MCF 10A (cell line): Measurements from ENCODE around the gene ITGA2B. TPM values are rescaled to one million over a fixed set of nuclear protein-coding genes. Genes with fewer than 3 reads are reported as not detected.

Source experiments
- BruUV-seq: library from RNA; stranded (reverse); fragments of 400-500 nt; replicated peaks from 2 replicates; lab custom pipeline; 2021; lab: Mats Ljungman, UMichigan
- CTCF ChIA-PET: fragments of 300-600 bp; sonication (Branson Sonifier 250); formaldehyde crosslinking; extraction: SDS; loops from one replicate; lab custom pipeline; 2021; ENCODE audit warnings: antibody characterized with exemption, inconsistent platforms; lab: Yijun Ruan, JAX
- POLR2A ChIA-PET: fragments of 300-600, 350-650 bp; sonication (Branson Sonifier 250); formaldehyde crosslinking; extraction: SDS; loops from one replicate; lab custom pipeline; 2020; ENCODE audit warnings: antibody characterized with exemption, inconsistent platforms; lab: Yijun Ruan, JAX
- DNase-seq: peaks from one replicate; pipeline ENCODE4 v3.0.0-alpha.2; 2018; ENCODE audit not compliant: unreplicated experiment
- H3K27ac Mint-ChIP-seq: one replicate; pipeline ENCODE4 v1.8.0; 2022; ENCODE audit warnings: mild to moderate bottlenecking, low read depth, mixed read lengths; ENCODE audit not compliant: unreplicated experiment
- H3K27me3 Mint-ChIP-seq: one replicate; pipeline ENCODE4 v1.8.0; 2022; ENCODE audit warnings: mixed read lengths; ENCODE audit not compliant: insufficient read depth, unreplicated experiment
- H3K36me3 Mint-ChIP-seq: one replicate; pipeline ENCODE4 v1.8.0; 2022; ENCODE audit warnings: mild to moderate bottlenecking, moderate library complexity, mixed read lengths; ENCODE audit not compliant: insufficient read depth, unreplicated experiment
- H3K4me1 Mint-ChIP-seq: one replicate; pipeline ENCODE4 v1.8.0; 2022; ENCODE audit warnings: mixed read lengths; ENCODE audit not compliant: insufficient read depth, unreplicated experiment
- H3K4me3 Mint-ChIP-seq: one replicate; pipeline ENCODE4 v1.8.0; 2022; ENCODE audit warnings: mild to moderate bottlenecking, moderate library complexity, mixed read lengths; ENCODE audit not compliant: unreplicated experiment
- H3K9me3 Mint-ChIP-seq: one replicate; pipeline ENCODE4 v1.8.0; 2022; ENCODE audit warnings: mixed read lengths; ENCODE audit not compliant: unreplicated experiment
- intact Hi-C: fragments of 100-400 bp; cut with micrococcal nuclease; formaldehyde crosslinking; loops from 2 replicates; pipeline ENCODE4 v1.14.1; 2022
- total RNA-seq: library from RNA; stranded (reverse); gene quantifications from 2 replicates; pipeline ENCODE4 v1.2.3, GENCODE V29; 2022
- TF ChIP-seq, protein P1 (sequence below): fragments of 200-600 bp; IDR thresholded peaks from one replicate; pipeline ENCODE4 v1.8.0; 2022; ENCODE audit warnings: antibody characterized with exemption, mild to moderate bottlenecking; ENCODE audit not compliant: unreplicated experiment

The ITGA2B gene
- total RNA-seq, 1 experiment from 2014 or later, result 0.12 TPM

DNA sequence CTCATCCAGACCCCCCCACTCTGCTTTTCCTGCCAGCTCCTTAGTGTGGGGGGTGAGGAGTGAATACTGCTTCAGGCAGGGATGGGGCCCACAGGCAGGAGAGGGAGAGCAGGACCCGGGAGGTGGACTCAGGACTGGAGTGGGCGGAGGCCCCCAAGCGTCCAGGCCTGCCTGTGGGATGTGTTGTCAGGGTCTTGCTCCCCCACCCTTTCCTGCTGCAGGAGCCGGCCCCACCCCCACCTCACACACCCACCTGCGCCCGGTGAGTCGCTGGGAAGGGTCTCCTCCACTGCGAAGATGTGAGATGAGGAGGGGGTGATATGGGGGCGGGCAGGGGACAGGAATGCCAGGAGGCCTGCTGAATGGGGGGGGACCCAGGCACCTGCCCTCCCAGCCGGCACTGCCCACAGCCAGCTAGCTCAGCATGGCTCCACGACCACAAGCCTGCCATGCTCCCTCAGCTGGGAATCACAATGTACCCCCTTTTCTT is 26.9 kb downstream of the ITGA2B start:
- BruUV-seq, result no TSS peak
- H3K27ac Mint-ChIP-seq, result no peak overlapping the region
- no peak overlapping the region for H3K4me3 Mint-ChIP-seq
- intact Hi-C loops, result no loop called here
- H3K27me3 Mint-ChIP-seq, result peaks cover 29% of the 10 kb centered on the region
- no peaks in the 10 kb centered on the region for H3K9me3 Mint-ChIP-seq
- no peak for DNase-seq
- H3K4me1 Mint-ChIP-seq, result no peaks in the 10 kb centered on the region
- TF ChIP-seq, protein P1, sequence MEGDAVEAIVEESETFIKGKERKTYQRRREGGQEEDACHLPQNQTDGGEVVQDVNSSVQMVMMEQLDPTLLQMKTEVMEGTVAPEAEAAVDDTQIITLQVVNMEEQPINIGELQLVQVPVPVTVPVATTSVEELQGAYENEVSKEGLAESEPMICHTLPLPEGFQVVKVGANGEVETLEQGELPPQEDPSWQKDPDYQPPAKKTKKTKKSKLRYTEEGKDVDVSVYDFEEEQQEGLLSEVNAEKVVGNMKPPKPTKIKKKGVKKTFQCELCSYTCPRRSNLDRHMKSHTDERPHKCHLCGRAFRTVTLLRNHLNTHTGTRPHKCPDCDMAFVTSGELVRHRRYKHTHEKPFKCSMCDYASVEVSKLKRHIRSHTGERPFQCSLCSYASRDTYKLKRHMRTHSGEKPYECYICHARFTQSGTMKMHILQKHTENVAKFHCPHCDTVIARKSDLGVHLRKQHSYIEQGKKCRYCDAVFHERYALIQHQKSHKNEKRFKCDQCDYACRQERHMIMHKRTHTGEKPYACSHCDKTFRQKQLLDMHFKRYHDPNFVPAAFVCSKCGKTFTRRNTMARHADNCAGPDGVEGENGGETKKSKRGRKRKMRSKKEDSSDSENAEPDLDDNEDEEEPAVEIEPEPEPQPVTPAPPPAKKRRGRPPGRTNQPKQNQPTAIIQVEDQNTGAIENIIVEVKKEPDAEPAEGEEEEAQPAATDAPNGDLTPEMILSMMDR, result no peak
- H3K36me3 Mint-ChIP-seq, result peaks cover 6% of the 10 kb centered on the region
- ChIA-PET CTCF (interaction anchor here (0.6 to 2.1 kb wide), 9 partner anchors 9 to 141 kb away, joined by 3 to 8 read pairs (median 4); no protein-coding TSS in a partner anchor), POLR2A (interaction anchor here (1.1 to 1.7 kb wide), 2 partner anchors 141 to 177 kb away, joined by 4 to 8 read pairs; partner anchors contain the start of gene TMUB2)

DNA sequence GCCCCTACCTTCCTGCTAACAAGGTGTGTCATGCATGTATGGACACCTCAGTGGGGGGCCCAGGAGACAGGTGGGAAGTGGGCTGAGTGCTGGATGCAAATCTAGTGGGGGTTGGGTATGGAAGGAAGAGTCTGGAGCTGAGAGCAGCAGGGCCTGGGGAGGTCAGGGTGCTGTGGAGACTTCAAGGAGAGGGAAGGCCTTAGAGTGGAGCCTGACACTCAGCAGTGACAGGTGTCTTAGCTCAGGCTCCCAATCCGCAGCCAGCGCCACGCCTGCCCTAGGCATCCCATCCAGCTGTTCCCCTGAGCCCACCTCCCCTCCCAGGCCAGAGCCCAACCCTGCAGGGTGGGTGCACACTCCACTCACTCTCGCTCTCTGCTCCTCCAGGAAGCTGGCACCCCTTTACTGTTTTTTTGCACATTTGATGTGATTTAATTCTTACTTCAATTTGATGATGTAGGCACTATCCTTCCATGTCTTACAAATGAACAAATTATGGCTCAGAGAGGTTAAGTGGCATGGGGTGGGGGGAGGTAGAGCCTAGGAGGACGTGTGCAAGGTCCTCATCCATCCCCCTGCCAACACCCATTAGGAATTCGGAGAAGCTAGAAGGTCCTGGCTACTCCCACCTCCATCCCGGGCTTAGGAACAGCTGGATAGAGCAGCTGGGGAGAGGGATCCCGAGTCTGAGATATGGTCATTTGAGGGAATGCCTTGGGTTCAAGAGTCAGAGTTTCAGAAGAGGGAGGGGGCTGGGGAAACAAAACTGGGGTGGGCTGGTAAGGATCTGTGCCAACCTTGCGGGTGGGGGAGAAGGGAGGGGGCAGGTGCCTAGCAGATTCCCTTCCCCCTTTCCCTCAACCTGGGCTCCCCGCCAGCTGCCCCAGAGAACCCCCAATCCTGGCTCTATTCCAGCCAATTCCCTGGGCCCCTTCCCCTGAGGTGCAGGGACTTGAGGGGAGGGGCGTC is 27.9 kb downstream of the ITGA2B start:
- Mint-ChIP-seq H3K4me3 (no peak overlapping the region), H3K36me3 (peaks cover 6% of the 10 kb centered on the region), H3K27me3 (peaks cover 20% of the 10 kb centered on the region), H3K4me1 (no peaks in the 10 kb centered on the region), H3K27ac (no peak overlapping the region), H3K9me3 (no peaks in the 10 kb centered on the region)
- intact Hi-C loops, result no loop called here
- no peak for DNase-seq
- BruUV-seq, result no TSS peak
- TF ChIP-seq, protein P1, result no peak
- ChIA-PET POLR2A (interaction anchor here (0.9 to 1.7 kb wide), 2 partner anchors 142 to 176 kb away, joined by 3 to 8 read pairs; partner anchors contain the start of genes GPATCH8 and TMUB2), CTCF (interaction anchor here (0.6 to 2.1 kb wide), 4 partner anchors 10 to 258 kb away, joined by 3 to 8 read pairs (median 4); no protein-coding TSS in a partner anchor)

DNA sequence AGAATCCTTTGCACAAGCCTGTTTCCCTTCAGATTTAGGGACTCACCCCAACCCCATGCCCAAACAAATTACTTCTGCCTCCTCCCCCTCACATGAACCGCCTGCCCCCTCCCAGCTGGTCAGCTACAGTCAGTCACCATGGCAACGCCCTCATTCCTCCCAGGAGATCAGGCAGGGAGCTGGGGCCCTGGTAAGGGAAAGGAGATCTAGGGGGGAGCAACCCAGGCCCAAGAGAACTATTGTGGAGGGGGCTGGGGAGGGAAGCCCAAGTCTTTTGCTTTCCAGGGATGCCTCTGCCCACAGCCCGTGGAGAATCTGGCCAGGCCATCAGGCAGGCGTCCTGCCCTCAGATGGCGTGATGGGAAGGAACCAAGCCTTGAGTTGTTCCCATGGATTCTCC is 28.6 kb downstream of the ITGA2B start:
- no peaks in the 10 kb centered on the region for H3K9me3 Mint-ChIP-seq
- TF ChIP-seq, protein P1, result no peak
- H3K4me3 Mint-ChIP-seq, result no peak overlapping the region
- intact Hi-C loops, result no loop called here
- no peak for DNase-seq
- no peak overlapping the region for H3K27ac Mint-ChIP-seq
- no peaks in the 10 kb centered on the region for H3K4me1 Mint-ChIP-seq
- CTCF ChIA-PET, result interaction anchor here (0.6 kb wide), 1 partner anchor 12 kb away, joined by 3 read pairs; no protein-coding TSS in a partner anchor
- peaks cover 12% of the 10 kb centered on the region for H3K27me3 Mint-ChIP-seq
- peaks cover 6% of the 10 kb centered on the region for H3K36me3 Mint-ChIP-seq
- no TSS peak for BruUV-seq
- POLR2A ChIA-PET, result interaction anchor here (0.9 kb wide), 1 partner anchor 143 kb away, joined by 3 read pairs; the partner anchor contains the start of gene GPATCH8

DNA sequence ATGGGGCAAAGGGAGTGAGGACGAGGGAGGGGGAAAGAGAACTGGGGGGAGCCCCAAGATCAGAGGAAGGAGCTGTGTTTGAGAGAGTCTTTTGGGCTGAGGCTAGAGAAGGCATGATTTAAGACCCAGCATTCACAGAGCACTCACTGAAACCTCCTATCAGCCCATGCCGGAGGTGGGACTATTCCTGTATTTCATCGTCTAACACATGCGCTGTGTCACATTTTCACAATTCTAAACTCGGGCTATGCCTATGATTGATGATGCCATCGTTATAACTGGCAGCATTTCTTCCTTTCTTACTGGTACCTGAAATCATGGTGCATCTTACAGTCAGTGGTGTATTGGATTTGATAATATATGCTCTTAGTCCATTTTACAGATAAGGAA is 29.3 kb downstream of the ITGA2B start:
- H3K27ac Mint-ChIP-seq, result no peak overlapping the region
- intact Hi-C loops, result no loop called here
- ChIA-PET POLR2A (no interaction called here), CTCF (no interaction called here)
- no peaks in the 10 kb centered on the region for H3K4me1 Mint-ChIP-seq
- no peaks in the 10 kb centered on the region for H3K9me3 Mint-ChIP-seq
- no TSS peak for BruUV-seq
- no peak for DNase-seq
- H3K27me3 Mint-ChIP-seq, result peaks cover 5% of the 10 kb centered on the region
- no peak overlapping the region for H3K4me3 Mint-ChIP-seq
- H3K36me3 Mint-ChIP-seq, result peaks cover 5% of the 10 kb centered on the region
- TF ChIP-seq, protein P1, result no peak
